HG02840 (cell line): ENCODE results near the gene LEFTY2.
"Not testable (repeated sequence)": the region's sequence is repeated elsewhere in the genome, so short reads cannot be mapped to it uniquely, and the experiment has no call there.

ENCODE experiments used
- ATAC-seq: cut with Tn5 transposase; IDR thresholded peaks from one replicate; pipeline ENCODE4 v1.9.1; 2021; ENCODE audit warnings: mild to moderate bottlenecking, moderate library complexity, moderate number of reproducible peaks; ENCODE audit not compliant: unreplicated experiment, low FRiP score

Gene LEFTY2

GRCh38 chr1:225908013-225908640 lies 32.9 kb downstream of the LEFTY2 start:
- ATAC-seq = no peak

- no peak for ATAC-seq
These were observed 33.7 kb downstream of the LEFTY2 start for GRCh38 chr1:225907341-225907740.

- ATAC-seq = no peak
These were observed 34.6 kb downstream of the LEFTY2 start for GRCh38 chr1:225906467-225906866.

- no peak for ATAC-seq
These were observed 37.4 kb downstream of the LEFTY2 start for GRCh38 chr1:225903623-225904022.

- ATAC-seq = no peak
These were observed 41.7 kb downstream of the LEFTY2 start for GRCh38 chr1:225899044-225899925.

GRCh38 chr1:225897595-225898514 lies 43.2 kb downstream of the LEFTY2 start:
- ATAC-seq = no peak

- ATAC-seq = peak; percentile 99
These were observed 44.0 kb downstream of the LEFTY2 start for GRCh38 chr1:225896937-225897549.

GRCh38 chr1:225896494-225896893 lies 44.5 kb downstream of the LEFTY2 start:
- no peak for ATAC-seq

GRCh38 chr1:225892307-225892706 lies 48.7 kb downstream of the LEFTY2 start:
- ATAC-seq = no peak

- ATAC-seq = no peak
These were observed 49.6 kb downstream of the LEFTY2 start for GRCh38 chr1:225891229-225891972.

GRCh38 chr1:225890346-225891228 lies 50.4 kb downstream of the LEFTY2 start:
- no peak for ATAC-seq

GRCh38 chr1:225889743-225890142 lies 51.3 kb downstream of the LEFTY2 start:
- ATAC-seq = no peak

GRCh38 chr1:225888898-225889601 lies 52.0 kb downstream of the LEFTY2 start, which contains the start of gene LEFTY1:
LEFTY1 (minus strand) TSS chr1:225889146; CDS start chr1:225889066, 80 bp downstream.
- ATAC-seq = no peak

GRCh38 chr1:225888289-225888897 lies 52.6 kb downstream of the LEFTY2 start:
- no peak for ATAC-seq

- ATAC-seq = not testable (repeated sequence)
These were observed 53.3 kb downstream of the LEFTY2 start for GRCh38 chr1:225887554-225888288.

- ATAC-seq = no peak
These were observed 54.0 kb downstream of the LEFTY2 start for GRCh38 chr1:225887030-225887314.
